PC-9 (cell line): ENCODE results near the gene CRY1.

Experiments
- EZH2 ChIP-seq: fragments of 200-600 bp; sonication (generic); IDR thresholded peaks from 2 replicates; pipeline ENCODE4 v1.8.0; 2017; ENCODE audit warnings: antibody characterized with exemption, low read depth
- TF ChIP-seq, protein P1 (sequence below): fragments of 200-600 bp; sonication (generic); conservative IDR thresholded peaks from 2 replicates; pipeline ENCODE4 v1.6.1; 2017; ENCODE audit warnings: mixed run types, antibody characterized with exemption, mild to moderate bottlenecking, moderate library complexity

DNA sequence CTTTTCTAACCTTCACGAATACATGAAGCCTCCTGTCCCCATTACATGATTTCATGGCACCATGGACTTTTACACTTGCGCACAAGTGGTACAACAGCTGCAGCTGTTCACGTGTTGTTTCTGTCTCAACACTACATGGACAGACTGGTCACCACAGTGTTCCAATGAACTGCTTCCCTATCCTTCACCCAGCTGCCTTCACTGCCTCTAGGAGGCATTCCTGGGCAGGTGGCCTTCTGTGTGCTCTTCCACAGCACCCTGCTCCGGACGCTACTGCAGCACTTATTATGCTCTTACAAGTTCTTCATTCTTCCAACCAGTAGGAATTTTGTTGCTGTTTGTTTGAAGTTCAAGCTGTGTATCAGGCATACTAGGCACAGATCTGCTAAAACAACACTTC is 107.9 kb downstream of the CRY1 start:
- TF ChIP-seq, protein P1, sequence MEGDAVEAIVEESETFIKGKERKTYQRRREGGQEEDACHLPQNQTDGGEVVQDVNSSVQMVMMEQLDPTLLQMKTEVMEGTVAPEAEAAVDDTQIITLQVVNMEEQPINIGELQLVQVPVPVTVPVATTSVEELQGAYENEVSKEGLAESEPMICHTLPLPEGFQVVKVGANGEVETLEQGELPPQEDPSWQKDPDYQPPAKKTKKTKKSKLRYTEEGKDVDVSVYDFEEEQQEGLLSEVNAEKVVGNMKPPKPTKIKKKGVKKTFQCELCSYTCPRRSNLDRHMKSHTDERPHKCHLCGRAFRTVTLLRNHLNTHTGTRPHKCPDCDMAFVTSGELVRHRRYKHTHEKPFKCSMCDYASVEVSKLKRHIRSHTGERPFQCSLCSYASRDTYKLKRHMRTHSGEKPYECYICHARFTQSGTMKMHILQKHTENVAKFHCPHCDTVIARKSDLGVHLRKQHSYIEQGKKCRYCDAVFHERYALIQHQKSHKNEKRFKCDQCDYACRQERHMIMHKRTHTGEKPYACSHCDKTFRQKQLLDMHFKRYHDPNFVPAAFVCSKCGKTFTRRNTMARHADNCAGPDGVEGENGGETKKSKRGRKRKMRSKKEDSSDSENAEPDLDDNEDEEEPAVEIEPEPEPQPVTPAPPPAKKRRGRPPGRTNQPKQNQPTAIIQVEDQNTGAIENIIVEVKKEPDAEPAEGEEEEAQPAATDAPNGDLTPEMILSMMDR = no peak
- TF ChIP-seq EZH2 = no peak
